GM23338 (cell line): Measurements from ENCODE around the gene GAGE13.
"Not testable (repeated sequence)": the region's sequence is repeated elsewhere in the genome, so short reads cannot be mapped to it uniquely, and the experiment has no call there.

Experiments used
- CREB1 ChIP-seq: fragments of 250-450 bp; sonication (Bioruptor Pico); IDR thresholded peaks from 2 replicates; pipeline ENCODE4 v1.5.0; 2020; ENCODE audit warnings: low read depth, mild to moderate bottlenecking, moderate library complexity
- EZH2 ChIP-seq: fragments of 200-600 bp; sonication (generic); IDR thresholded peaks from one replicate; pipeline ENCODE4 v1.8.0; 2017; ENCODE audit warnings: antibody characterized with exemption, mild to moderate bottlenecking, low read depth; ENCODE audit not compliant: unreplicated experiment
- EZH2phosphoT487 ChIP-seq: fragments of 200-600 bp; sonication (generic); IDR thresholded peaks from one replicate; pipeline ENCODE4 v1.8.1; 2018; ENCODE audit warnings: antibody characterized with exemption; ENCODE audit not compliant: unreplicated experiment
- POLR2AphosphoS5 ChIP-seq: IDR thresholded peaks from 2 replicates; pipeline ENCODE4 v1.6.1; 2016; ENCODE audit warnings: antibody characterized with exemption, low read depth
- REST ChIP-seq: IDR thresholded peaks from one replicate; pipeline ENCODE4 v1.6.1; 2018; ENCODE audit warnings: antibody characterized with exemption; ENCODE audit not compliant: unreplicated experiment
- TF ChIP-seq, protein P1 (sequence below), 2 experiments: fragments of 200-600 bp in 1 of 2; sonication (generic) in 1 of 2; conservative IDR thresholded peaks; 2 replicates each; pipeline versions ENCODE4 v1.5.1 to v1.6.1; 2016 to 2017; ENCODE audit warnings: antibody characterized with exemption in 2 of 2, low read depth in 2 of 2, mild to moderate bottlenecking in 2 of 2, moderate library complexity in 1 of 2

- not testable (repeated sequence) for TF ChIP-seq POLR2AphosphoS5; REST; CREB1 (CRISPR knock-in tag); EZH2; EZH2phosphoT487
- TF ChIP-seq, protein P1, sequence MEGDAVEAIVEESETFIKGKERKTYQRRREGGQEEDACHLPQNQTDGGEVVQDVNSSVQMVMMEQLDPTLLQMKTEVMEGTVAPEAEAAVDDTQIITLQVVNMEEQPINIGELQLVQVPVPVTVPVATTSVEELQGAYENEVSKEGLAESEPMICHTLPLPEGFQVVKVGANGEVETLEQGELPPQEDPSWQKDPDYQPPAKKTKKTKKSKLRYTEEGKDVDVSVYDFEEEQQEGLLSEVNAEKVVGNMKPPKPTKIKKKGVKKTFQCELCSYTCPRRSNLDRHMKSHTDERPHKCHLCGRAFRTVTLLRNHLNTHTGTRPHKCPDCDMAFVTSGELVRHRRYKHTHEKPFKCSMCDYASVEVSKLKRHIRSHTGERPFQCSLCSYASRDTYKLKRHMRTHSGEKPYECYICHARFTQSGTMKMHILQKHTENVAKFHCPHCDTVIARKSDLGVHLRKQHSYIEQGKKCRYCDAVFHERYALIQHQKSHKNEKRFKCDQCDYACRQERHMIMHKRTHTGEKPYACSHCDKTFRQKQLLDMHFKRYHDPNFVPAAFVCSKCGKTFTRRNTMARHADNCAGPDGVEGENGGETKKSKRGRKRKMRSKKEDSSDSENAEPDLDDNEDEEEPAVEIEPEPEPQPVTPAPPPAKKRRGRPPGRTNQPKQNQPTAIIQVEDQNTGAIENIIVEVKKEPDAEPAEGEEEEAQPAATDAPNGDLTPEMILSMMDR (conservative IDR thresholded peaks at IDR 0.05; ENCODE audit: low read depth in 2 of 2): not testable (repeated sequence)
Observed at GRCh38 chrX:49331282-49331681, at the start of gene GAGE13.
